ENCODE data around the gene CHD3. TPM values are rescaled to one million over a fixed set of nuclear protein-coding genes. Genes with fewer than 3 reads are reported as not detected.

The CHD3 gene
- total and polyA plus RNA-seq, 3 donors from 2014 or later, result 62.3 to 123 (median 111) TPM

DNA sequence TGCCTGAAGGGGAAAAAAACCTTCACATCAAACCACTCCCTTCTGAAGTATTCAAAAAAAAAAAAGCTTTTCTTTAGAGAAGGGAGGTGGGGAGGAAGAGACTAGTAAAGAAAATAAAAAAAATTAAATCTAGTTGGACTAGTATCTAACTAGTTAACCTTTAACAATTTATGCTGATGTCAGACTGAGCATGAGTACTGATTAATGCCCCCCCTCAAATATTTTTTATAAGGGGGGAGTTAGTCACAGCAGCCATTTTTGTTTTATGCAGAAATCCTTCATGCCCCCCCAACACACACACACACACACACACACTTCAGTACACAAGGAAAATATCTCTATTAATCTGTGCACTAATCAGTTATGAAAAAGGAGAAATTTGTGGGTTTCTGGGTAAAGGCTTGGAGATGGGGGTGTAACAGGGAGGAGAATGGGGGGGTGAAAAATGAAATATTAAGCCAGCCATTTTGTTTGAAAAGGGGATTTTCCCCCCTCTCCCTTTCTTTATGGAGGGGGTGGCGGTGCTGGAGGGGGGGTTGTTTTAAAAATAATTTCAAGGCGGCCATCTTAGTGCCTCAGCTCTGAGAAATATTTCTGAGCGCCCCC lies 4.7 kb upstream of the CHD3 start:
- peaks cover 38% of the 10 kb centered on the region for H3K4me1 ChIP-seq
- H3K9me3 ChIP-seq, result no peaks in the 10 kb centered on the region
- H3K27ac ChIP-seq, result peak overlapping the region; percentile 82 to 87
- peak overlapping the region; percentile 61 to 78 for H3K4me3 ChIP-seq
- H3K27me3 ChIP-seq, result no peaks in the 10 kb centered on the region
- WGBS, 2 donors, result 0 to 3% methylated on average over 3 of the region's 3 CpGs
- TF ChIP-seq POLR2A (IDR thresholded peaks at IDR 0.05), result no peak
- TF ChIP-seq, protein P1, sequence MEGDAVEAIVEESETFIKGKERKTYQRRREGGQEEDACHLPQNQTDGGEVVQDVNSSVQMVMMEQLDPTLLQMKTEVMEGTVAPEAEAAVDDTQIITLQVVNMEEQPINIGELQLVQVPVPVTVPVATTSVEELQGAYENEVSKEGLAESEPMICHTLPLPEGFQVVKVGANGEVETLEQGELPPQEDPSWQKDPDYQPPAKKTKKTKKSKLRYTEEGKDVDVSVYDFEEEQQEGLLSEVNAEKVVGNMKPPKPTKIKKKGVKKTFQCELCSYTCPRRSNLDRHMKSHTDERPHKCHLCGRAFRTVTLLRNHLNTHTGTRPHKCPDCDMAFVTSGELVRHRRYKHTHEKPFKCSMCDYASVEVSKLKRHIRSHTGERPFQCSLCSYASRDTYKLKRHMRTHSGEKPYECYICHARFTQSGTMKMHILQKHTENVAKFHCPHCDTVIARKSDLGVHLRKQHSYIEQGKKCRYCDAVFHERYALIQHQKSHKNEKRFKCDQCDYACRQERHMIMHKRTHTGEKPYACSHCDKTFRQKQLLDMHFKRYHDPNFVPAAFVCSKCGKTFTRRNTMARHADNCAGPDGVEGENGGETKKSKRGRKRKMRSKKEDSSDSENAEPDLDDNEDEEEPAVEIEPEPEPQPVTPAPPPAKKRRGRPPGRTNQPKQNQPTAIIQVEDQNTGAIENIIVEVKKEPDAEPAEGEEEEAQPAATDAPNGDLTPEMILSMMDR (IDR thresholded peaks at IDR 0.05), result no peak
- DNase-seq, result no peak
- intact Hi-C loops (cut with DNase I; ENCODE audit: low total_unique reads), result no loop called here
- no peaks in the 10 kb centered on the region for H3K36me3 ChIP-seq (ENCODE audit: low read depth, missing control alignments)

DNA sequence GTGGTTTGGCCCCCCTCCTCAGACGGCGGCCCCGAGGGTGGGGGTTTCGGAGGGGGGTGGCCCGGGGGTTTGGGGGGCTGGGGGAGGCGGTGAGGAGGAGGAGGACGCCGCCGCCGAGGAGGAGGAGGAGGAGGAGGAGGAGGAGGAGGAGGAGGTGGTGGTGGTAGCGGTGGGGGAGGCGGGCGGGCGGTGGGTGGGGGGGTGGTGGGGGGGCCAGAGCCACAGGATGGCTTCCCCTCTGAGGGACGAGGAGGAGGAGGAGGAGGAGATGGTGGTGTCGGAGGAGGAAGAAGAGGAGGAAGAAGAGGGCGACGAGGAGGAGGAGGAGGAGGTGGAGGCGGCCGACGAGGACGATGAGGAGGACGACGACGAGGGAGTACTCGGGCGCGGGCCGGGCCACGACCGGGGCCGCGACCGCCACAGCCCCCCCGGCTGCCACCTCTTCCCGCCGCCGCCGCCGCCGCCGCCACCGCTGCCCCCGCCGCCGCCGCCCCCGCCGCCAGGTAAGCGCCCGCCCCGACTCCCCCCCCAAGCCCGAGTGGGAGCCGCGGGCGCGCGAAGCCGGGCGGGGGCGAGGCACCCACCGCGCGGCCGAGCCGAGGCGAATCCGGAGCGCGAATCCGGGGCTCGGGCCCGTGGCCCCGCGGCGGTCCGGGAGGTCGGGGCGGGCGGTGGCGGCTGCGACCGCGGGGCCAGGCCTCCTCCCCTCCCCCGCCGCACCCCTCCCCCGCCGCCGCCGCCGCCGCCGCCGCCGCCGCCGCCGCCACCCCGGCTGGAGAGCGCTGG lies 3.8 kb upstream of the CHD3 start:
- no peak for TF ChIP-seq POLR2A (IDR thresholded peaks at IDR 0.05)
- TF ChIP-seq, protein P1 (IDR thresholded peaks at IDR 0.05), result no peak
- Histone ChIP-seq H3K27ac (peak overlapping the region; percentile 87 to 91), H3K27me3 (no peaks in the 10 kb centered on the region), H3K4me3 (peak overlapping the region; percentile 74 to 78), H3K36me3 (ENCODE audit: low read depth, missing control alignments) (no peaks in the 10 kb centered on the region), H3K4me1 (peaks cover 46% of the 10 kb centered on the region), H3K9me3 (no peaks in the 10 kb centered on the region)
- WGBS, 2 donors, result 1 to 2% methylated on average over 28 to 51 of the region's 100 CpGs
- DNase-seq, result peak; percentile 28
- intact Hi-C loops (cut with DNase I; ENCODE audit: low total_unique reads), result no loop called here

DNA sequence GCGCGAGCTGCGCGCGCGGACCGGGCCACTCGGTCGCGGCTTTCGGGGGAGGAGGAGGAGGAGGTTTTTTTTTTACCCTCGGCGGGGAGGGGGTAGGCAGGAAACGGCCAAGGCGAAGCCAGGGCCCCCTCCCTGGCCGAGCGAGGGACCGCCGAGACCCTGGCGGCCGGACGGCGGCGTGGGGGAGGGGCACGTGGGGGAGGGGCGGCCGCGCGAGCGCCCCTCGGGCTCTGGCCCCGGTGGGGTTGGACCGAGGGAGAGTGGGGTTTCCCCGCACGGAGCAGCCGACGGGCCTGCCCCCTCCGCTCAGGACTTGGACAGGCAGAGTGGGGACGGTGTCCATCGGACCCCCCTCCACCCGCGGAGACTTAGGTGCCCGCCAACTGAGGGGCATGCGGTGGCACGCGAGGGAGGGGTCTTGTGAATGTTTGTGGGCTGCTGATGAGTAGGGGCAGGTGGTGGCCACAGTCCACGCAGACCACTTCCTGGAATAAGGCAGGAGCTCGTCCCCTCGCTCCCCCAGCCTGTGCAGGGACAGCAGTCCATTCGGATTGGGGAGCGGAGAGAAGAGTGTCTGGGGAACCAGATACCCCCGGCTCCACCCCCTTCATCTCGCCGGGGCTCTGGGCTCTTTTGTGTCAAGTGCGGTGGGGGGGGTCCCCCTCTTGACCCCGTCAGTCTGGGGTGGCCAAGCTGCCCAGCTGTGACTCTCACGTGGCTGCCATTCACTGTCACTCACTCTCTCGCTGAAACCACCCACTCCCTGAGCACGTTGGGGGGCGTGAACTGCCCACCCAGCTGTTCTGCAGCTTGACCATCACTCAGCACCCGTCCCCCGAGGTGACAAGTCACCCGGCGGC lies 3.0 kb upstream of the CHD3 start:
- Histone ChIP-seq H3K9me3 (no peaks in the 10 kb centered on the region), H3K27ac (peak overlapping the region; percentile 87 to 91), H3K27me3 (no peaks in the 10 kb centered on the region), H3K4me3 (peak overlapping the region; percentile 74 to 78), H3K36me3 (ENCODE audit: low read depth, missing control alignments) (no peaks in the 10 kb centered on the region), H3K4me1 (peaks cover 49% of the 10 kb centered on the region)
- intact Hi-C loops (cut with DNase I; ENCODE audit: low total_unique reads), result no loop called here
- peak; percentile 56 for DNase-seq
- no peak for TF ChIP-seq POLR2A (IDR thresholded peaks at IDR 0.05)
- TF ChIP-seq, protein P1 (IDR thresholded peaks at IDR 0.05), result no peak
- 0% methylated on average over 19 to 51 of the region's 64 CpGs for WGBS, 2 donors

DNA sequence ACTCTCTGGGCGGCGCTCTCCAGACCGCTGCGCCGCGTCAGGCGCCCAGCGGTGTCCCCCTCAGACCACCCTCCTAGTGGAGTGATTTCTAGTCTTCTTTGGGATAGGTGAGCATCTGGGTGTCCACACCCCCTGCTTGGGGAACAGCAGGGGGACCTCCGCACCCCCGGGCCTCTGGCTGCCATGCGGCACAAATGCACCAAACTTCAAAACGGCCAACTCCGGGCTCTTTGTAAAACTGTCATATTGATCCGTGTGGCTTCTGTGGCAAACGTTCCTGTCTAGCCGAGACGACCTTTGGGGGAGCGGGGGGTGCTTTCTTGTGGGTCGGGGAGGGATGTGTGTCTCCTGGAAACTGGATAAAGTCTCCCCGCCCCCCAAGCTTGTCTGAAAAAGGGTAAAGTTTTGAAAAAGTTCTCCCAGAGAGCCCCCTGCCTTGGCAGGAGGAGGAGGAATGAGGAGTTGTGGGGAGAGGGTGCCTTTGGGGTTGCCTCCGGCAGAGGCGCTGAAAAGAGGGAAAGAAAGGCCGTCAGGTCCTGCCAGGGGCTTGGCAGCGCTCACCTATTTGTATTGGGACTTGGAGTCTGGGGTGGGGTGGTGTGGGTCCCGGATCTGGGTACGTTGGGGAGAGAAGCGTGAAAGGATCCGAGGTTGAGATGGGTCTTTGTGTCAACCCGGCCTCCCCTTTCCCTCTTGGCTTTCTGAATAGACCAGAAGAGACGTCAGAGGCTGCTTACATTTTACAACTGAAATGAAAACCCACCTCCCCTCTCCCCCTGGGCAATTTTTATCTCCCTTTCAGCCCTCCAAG lies 2.2 kb upstream of the CHD3 start:
- H3K27me3 ChIP-seq, result no peaks in the 10 kb centered on the region
- no peak for TF ChIP-seq POLR2A (IDR thresholded peaks at IDR 0.05)
- TF ChIP-seq, protein P1 (IDR thresholded peaks at IDR 0.05), result no peak
- WGBS, 2 donors, result 1 to 2% methylated on average over 15 to 30 of the region's 30 CpGs
- no peaks in the 10 kb centered on the region for H3K9me3 ChIP-seq
- H3K4me1 ChIP-seq, result peaks cover 49% of the 10 kb centered on the region
- peak overlapping the region; percentile 74 to 78 for H3K4me3 ChIP-seq
- peak; percentile 60 for DNase-seq
- peak overlapping the region; percentile 87 to 91 for H3K27ac ChIP-seq
- H3K36me3 ChIP-seq (ENCODE audit: low read depth, missing control alignments), result no peaks in the 10 kb centered on the region
- intact Hi-C loops (cut with DNase I; ENCODE audit: low total_unique reads), result no loop called here
